GM18498 (cell line): ENCODE results near the gene CDKN2B.

Experiments used
- ATAC-seq: cut with Tn5 transposase; IDR thresholded peaks from one replicate; pipeline ENCODE4 v1.9.1; 2021; ENCODE audit warnings: mild to moderate bottlenecking, moderate library complexity; ENCODE audit not compliant: unreplicated experiment

CDKN2B gene

GRCh38 chr9:22036866-22037626 lies 27.9 kb upstream of the CDKN2B start:
- no peak for ATAC-seq

GRCh38 chr9:22035591-22036011 lies 26.5 kb upstream of the CDKN2B start:
- ATAC-seq: no peak

- ATAC-seq: no peak
Observed at GRCh38 chr9:22033012-22033630, 24.0 kb upstream of the CDKN2B start.

DNA sequence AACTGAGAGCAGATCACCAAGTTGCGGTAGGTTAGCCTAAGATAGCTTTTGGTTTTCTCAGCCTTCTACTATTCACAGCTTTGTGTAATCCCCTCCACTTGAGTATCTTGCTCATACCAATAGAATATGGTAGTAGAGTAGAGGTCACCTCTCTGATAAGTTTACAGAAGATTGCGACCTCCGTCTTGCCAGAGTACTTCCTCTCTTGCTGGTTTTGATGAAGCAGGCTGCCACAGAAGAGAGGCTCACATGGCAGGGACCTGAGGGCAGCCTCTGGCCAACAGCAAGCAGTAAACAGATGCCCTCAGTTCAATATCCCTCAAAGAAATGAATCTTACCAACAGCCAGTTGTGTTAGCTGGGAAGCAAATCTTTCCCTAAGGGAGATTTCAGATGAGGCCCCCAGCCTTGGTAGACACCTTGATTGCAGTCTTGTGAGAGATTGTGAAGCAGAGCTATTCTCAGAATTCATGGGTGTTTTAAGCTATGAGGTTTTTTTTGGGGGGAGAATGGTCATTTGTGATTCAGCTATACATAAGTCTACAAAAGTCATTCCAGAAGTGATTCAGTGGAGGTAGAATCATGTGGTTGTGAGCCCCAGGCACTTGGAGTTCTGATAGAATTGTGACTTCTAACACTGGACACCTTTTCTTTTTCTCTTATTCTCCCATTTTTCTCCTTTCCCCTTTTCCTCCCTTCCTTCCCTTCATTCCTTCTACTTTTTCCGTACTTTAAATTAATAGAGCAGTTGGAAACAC lies 22.7 kb upstream of the CDKN2B start:
- no peak for ATAC-seq

GRCh38 chr9:22030101-22030598 lies 21.0 kb upstream of the CDKN2B start:
- ATAC-seq: peak; percentile 73

DNA sequence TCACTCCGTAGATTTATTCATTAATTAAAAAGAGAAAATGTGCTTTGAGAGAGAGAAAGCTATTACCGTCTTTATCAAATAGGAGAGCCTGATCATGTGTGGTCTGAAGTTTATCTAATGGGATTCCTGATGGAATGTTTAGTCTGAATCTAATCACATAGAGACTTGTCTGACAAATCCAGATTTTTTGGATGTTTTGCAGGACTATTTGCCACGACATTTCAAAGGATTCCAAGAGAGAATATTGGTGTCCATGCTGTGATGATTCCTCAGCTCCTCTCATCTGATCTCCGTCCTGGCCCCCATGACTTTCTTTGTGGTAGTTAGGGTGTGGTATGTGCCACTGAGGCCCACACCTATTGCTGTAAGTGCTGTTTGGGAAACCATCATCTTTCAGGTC lies 20.1 kb upstream of the CDKN2B start:
- ATAC-seq: no peak

DNA sequence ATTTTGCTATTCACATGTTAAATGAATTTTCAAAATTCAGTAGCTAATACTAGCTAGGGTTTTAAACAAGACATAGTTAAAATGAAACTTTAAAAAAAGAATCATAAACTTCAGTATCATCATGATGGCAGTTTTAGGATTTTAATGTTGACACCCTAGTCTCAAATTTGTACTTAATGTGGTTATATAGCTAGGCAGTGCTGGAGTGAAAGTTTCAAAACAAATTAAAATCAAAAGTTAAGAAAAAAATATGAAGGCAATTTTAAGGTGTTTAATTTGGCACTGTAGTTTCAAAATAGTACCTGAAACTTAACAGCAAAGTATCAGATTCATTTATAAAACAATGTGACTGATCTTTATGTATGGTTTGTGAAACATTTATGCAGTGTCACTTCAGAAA lies 19.3 kb upstream of the CDKN2B start:
- no peak for ATAC-seq

DNA sequence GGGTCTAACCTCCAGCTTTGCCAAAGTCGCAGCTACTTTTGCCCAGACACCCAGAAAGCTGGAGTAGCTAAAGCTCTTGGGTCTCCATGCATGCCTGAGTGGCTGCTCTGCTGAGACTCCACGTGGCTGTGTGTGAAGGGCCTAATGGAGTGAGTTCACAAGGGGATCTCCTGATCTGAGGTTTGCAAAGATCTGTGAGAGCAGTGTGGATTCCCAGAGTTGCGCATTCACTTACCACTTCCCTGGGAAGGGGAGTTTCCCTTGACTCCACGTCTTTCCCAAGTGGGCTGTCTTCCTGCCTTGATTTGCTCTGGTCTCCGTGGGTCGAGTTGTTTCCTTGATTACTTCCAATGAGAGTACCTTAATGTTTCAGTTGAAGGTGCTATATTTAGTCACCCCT lies 17.6 kb upstream of the CDKN2B start:
- ATAC-seq: no peak

GRCh38 chr9:22022396-22022795 lies 13.3 kb upstream of the CDKN2B start:
- ATAC-seq: no peak

- no peak for ATAC-seq
Observed at GRCh38 chr9:22010866-22011625, 1.9 kb upstream of the CDKN2B start.

- ATAC-seq: peak; percentile 56
Observed at GRCh38 chr9:22009506-22009867, 382 bp upstream of the CDKN2B start.

- no peak for ATAC-seq
Observed at GRCh38 chr9:22008384-22008716, 755 bp downstream of the CDKN2B start.

- no peak for ATAC-seq
Observed at GRCh38 chr9:22005702-22006606, 3.2 kb downstream of the CDKN2B start.

GRCh38 chr9:22005021-22005701 lies 3.9 kb downstream of the CDKN2B start:
- ATAC-seq: no peak

- no peak for ATAC-seq
Observed at GRCh38 chr9:22002038-22002437, 7.1 kb downstream of the CDKN2B start.

- no peak for ATAC-seq
Observed at GRCh38 chr9:21998026-21998425, 11.1 kb downstream of the CDKN2B start.

DNA sequence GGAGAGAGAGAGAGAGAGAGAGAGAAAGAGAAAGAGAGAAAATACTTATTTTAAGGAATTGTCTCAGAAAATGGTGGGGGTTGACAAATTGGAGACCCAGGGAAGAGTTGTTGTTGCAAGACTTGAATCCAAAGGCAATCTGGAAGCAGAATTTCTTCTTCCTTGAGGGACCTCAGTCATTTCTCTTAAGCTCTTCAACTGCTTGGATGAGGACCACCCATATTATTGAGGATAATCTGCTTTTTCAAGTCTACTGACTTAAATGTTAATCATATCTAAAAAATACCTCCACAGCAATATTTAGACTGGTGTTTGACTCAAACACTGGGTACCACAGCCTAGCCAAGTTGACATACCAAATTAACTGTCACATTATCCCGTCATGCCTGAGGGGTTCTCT lies 11.6 kb downstream of the CDKN2B start:
- ATAC-seq: no peak

- no peak for ATAC-seq
Observed at GRCh38 chr9:21996858-21997257, 12.2 kb downstream of the CDKN2B start.

- no peak for ATAC-seq
Observed at GRCh38 chr9:21996438-21996837, 12.7 kb downstream of the CDKN2B start.
